ENCODE results near the gene NUAK1. TPM values are rescaled to one million over a fixed set of nuclear protein-coding genes. Genes with fewer than 3 reads are reported as not detected.

The NUAK1 gene
- total and polyA plus RNA-seq, 2 donors from 2014 or later, result 2.9 to 28.8 TPM

DNA sequence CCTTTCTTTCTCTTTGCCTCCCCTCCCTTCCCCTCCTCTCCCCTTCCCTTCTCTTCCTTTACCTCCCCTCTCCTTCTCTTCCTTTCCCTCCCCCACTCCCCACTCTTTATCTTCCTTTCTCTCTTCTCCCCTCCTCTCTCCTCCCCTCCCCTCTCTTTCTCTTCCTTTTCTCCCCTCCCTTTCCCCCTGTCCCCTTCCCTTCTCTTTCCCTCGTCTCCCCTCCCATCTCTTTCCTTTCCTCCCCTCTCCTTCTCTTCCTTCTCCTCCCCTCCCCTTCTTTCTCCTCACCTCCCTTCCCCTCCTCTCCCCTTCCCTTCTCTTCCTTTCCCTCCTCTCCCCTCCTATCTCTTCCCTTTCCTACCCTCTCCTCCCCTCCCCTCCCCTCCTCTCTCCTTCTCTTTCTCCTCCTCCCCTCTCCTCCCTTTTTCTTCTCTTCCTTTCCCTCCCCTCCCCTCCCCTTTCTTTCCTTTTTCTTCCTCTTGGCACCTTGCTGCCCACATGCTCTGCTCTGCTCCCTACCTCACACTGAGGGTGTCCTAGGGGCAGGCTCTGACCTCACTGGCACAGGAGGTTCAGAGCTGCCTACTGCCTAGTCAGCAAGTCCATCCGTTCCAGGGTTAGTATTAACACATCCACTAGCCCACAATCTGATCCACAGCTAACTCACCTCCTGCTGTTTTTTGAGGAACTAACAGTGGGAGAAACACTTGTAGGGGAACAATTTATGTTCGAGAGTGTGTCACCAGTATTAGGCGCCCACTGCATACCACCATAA, 101.0 kb downstream of the NUAK1 start:
- TF ChIP-seq, protein P1, sequence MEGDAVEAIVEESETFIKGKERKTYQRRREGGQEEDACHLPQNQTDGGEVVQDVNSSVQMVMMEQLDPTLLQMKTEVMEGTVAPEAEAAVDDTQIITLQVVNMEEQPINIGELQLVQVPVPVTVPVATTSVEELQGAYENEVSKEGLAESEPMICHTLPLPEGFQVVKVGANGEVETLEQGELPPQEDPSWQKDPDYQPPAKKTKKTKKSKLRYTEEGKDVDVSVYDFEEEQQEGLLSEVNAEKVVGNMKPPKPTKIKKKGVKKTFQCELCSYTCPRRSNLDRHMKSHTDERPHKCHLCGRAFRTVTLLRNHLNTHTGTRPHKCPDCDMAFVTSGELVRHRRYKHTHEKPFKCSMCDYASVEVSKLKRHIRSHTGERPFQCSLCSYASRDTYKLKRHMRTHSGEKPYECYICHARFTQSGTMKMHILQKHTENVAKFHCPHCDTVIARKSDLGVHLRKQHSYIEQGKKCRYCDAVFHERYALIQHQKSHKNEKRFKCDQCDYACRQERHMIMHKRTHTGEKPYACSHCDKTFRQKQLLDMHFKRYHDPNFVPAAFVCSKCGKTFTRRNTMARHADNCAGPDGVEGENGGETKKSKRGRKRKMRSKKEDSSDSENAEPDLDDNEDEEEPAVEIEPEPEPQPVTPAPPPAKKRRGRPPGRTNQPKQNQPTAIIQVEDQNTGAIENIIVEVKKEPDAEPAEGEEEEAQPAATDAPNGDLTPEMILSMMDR (IDR thresholded peaks at IDR 0.05; ENCODE audit: borderline replicate concordance, extremely low read depth, insufficient read depth), result no peak
- no peaks in the 10 kb centered on the region for H3K36me3 ChIP-seq (ENCODE audit: control insufficient read depth in 2 of 3, insufficient read depth in 3 of 3, low read length in 3 of 3)
- H3K27ac ChIP-seq (ENCODE audit: low read depth in 2 of 2, low read length in 2 of 2), result no peak overlapping the region
- H3K4me1 ChIP-seq (ENCODE audit: control insufficient read depth in 2 of 3, insufficient read depth in 2 of 3, low read depth in 1 of 3, low read length in 3 of 3), result no peaks in the 10 kb centered on the region
- no peak for DNase-seq
- no peaks in the 10 kb centered on the region for H3K27me3 ChIP-seq (ENCODE audit: control insufficient read depth, insufficient read depth, low read length)
- FAIRE-seq, result no peak
- no peaks in the 10 kb centered on the region for H3K9me3 ChIP-seq (ENCODE audit: control insufficient read depth in 2 of 3, insufficient read depth in 1 of 3, low read length in 3 of 3)
- H3K4me3 ChIP-seq (ENCODE audit: low read length in 3 of 3), result no peak overlapping the region
- intact Hi-C loops (cut with DNase I), result no loop called here
- no peak overlapping the region for H3K9ac ChIP-seq (ENCODE audit: low read length in 3 of 3)

DNA sequence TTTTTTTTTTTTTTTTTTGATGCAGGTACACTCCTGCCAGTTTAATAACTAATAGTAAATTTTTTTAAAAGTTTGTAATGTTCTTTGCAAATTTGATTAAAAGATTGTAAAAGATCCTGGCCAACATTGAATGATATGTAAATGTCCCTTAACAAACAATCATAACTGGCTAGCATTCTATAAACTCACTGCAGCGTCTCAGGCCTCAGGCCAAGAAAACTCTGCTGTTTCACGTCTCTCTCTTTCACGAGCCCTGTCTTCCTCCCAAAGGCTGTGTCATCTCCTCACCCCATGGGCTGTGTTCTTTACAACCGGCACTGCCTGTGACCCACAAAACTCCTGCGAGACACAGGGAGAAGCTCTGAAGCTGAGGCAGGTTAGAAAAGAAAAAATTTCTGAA, 103.3 kb downstream of the NUAK1 start:
- Histone ChIP-seq H3K36me3 (ENCODE audit: control insufficient read depth in 2 of 3, insufficient read depth in 3 of 3, low read length in 3 of 3) (no peaks in the 10 kb centered on the region), H3K4me1 (ENCODE audit: control insufficient read depth in 2 of 3, insufficient read depth in 2 of 3, low read depth in 1 of 3, low read length in 3 of 3) (peaks cover 0 to 6% (median 1%) of the 10 kb centered on the region in 3 donors), H3K9me3 (ENCODE audit: control insufficient read depth in 2 of 3, insufficient read depth in 1 of 3, low read length in 3 of 3) (no peaks in the 10 kb centered on the region), H3K9ac (ENCODE audit: low read length in 3 of 3) (no peak overlapping the region), H3K27ac (ENCODE audit: low read depth in 2 of 2, low read length in 2 of 2) (no peak overlapping the region), H3K4me3 (ENCODE audit: low read length in 3 of 3) (no peak overlapping the region), H3K27me3 (ENCODE audit: control insufficient read depth, insufficient read depth, low read length) (no peaks in the 10 kb centered on the region)
- FAIRE-seq (no peak), DNase-seq (no peak)
- intact Hi-C loops (cut with DNase I), result no loop called here
- TF ChIP-seq, protein P1 (IDR thresholded peaks at IDR 0.05; ENCODE audit: borderline replicate concordance, extremely low read depth, insufficient read depth), result no peak

DNA sequence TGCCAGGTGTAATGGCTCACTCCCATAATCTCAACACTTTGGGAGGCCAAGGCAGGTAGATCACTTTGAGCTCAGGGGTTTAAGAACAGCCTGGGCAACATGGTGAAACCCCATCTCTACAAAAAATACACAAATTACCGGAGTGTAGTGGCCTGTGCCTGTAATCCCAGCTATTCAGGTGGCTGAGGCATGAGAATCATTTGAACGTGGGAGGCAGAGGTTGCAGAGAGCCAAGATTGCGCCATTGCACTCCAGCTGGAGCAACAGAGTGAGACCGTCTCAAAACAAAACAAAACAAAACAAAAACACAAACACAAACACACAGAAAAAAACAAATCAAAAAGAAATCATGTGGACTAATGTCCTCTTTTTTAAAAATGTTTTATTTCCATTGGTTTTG, 104.4 kb downstream of the NUAK1 start:
- Histone ChIP-seq H3K27ac (ENCODE audit: low read depth in 2 of 2, low read length in 2 of 2) (no peak overlapping the region), H3K27me3 (ENCODE audit: control insufficient read depth, insufficient read depth, low read length) (no peaks in the 10 kb centered on the region), H3K9me3 (ENCODE audit: control insufficient read depth in 2 of 3, insufficient read depth in 1 of 3, low read length in 3 of 3) (no peaks in the 10 kb centered on the region), H3K4me3 (ENCODE audit: low read length in 3 of 3) (no peak overlapping the region), H3K9ac (ENCODE audit: low read length in 3 of 3) (no peak overlapping the region), H3K36me3 (ENCODE audit: control insufficient read depth in 2 of 3, insufficient read depth in 3 of 3, low read length in 3 of 3) (no peaks in the 10 kb centered on the region), H3K4me1 (ENCODE audit: control insufficient read depth in 2 of 3, insufficient read depth in 2 of 3, low read depth in 1 of 3, low read length in 3 of 3) (peaks cover 0 to 8% (median 2%) of the 10 kb centered on the region in 3 donors)
- intact Hi-C loops (cut with DNase I), result no loop called here
- TF ChIP-seq, protein P1 (IDR thresholded peaks at IDR 0.05; ENCODE audit: borderline replicate concordance, extremely low read depth, insufficient read depth), result no peak
- FAIRE-seq (no peak), DNase-seq (no peak)
